GM19397 (cell line): Measurements from ENCODE around the gene NFE2L3.
"Not testable (repeated sequence)": the region's sequence is repeated elsewhere in the genome, so short reads cannot be mapped to it uniquely, and the experiment has no call there.

Experiments
- ATAC-seq: cut with Tn5 transposase; IDR thresholded peaks from one replicate; pipeline ENCODE4 v1.9.1; 2021; ENCODE audit warnings: mild to moderate bottlenecking, moderate library complexity; ENCODE audit not compliant: unreplicated experiment

The NFE2L3 gene

DNA sequence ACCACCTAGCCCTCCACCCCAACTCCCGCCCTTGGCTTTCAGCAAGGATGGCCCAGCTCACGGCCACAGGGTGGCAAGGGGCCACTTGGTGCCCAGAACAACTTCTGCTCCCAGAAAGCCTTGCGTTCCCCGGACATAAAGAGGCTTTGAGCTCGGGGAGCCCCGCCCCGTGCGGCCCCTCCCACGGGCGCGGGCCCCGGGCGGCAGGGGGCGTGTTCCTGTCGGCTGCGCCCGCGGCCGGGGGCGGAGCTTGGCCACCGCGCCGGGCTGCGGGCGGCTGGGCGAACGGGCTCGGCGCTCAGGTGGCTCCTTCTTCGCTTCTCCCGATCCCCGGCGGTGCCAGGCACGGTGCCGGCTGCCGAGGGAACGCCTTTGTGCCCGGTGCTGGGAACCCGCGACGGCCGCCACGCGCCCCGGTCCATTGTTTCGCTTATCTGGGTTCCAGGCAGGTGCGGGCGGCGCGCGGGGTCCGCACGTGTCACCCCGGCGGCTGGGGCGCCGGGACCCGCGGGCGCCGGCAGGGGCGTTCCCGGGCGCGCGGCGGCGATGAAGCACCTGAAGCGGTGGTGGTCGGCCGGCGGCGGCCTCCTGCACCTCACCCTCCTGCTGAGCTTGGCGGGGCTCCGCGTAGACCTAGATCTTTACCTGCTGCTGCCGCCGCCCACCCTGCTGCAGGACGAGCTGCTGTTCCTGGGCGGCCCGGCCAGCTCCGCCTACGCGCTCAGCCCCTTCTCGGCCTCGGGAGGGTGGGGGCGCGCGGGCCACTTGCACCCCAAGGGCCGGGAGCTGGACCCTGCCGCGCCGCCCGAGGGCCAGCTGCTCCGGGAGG is at the start of gene NFE2L3:
Gene NFE2L3 (plus strand): TSS at position 246 of the 829 bp plus-strand sequence. CDS start 301 bp downstream, at position 547.
- ATAC-seq, result peak; percentile 77

GRCh38 chr7:26103596-26103995 is 48.4 kb upstream of the NFE2L3 start:
- no peak for ATAC-seq

DNA sequence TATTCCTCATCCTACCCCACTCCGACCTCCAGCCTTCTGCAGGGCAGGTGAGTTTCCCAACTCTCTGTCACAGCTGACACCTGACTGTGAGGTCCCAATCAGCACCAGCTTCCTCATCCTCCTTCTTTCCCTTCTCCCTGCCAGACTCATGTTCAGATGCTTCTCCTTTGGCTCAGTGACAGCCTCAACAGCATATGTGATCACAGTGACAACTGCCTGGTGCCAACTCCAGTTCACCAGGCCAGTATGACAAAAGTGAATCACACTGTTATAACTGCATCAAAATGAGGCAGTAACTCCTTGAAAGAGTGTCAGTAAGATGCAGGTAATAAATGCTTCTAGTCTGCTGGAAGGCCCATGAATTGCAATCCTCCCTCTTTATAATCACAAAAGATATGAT is 46.8 kb upstream of the NFE2L3 start:
- ATAC-seq, result no peak

GRCh38 chr7:26105931-26106330 is 46.1 kb upstream of the NFE2L3 start:
- ATAC-seq, result no peak

- ATAC-seq, result no peak
Measured at GRCh38 chr7:26112203-26112740, 39.7 kb upstream of the NFE2L3 start.

- no peak for ATAC-seq
Measured at GRCh38 chr7:26115650-26116049, 36.3 kb upstream of the NFE2L3 start.

- no peak for ATAC-seq
Measured at GRCh38 chr7:26117142-26117807, 34.7 kb upstream of the NFE2L3 start.

DNA sequence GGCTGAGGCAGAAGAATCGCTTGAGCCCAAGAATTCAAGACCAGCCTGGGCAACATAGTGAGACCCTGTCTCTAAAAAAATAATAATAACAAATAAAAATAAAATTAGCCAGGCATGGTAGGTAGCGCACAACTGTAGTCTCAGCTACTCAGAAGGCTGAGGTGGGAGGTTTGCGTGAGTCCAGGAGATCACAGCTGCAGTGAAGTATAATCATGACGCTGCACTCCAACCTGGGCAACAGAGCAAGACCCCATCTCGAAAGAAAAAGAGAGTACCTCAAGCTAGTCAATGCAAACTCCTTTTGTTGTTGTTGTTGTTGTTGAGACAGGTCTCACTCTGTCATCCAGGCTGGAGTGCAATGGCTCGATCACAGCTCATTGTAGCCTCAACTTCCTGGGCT is 34.0 kb upstream of the NFE2L3 start:
- no peak for ATAC-seq

GRCh38 chr7:26122745-26123144 is 29.3 kb upstream of the NFE2L3 start:
- no peak for ATAC-seq

DNA sequence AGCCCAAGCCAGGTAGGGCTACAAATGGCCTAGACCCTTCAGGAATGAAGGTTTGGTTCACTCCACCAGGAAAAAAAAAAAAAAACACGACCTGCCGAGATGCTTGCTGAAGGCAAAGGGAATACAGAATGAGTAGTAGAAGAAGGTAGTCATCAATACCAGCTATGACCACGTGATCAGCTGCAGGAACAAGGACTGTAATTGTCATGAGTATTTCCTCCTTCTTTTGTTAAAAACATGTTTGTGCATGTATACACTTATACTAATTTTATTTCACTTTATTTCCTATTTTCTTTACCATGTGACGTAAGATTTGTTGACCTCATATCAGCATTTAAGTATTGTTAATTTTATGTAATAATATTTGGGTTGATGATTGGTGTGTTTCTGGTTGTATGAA is 27.2 kb upstream of the NFE2L3 start:
- ATAC-seq, result not testable (repeated sequence)

DNA sequence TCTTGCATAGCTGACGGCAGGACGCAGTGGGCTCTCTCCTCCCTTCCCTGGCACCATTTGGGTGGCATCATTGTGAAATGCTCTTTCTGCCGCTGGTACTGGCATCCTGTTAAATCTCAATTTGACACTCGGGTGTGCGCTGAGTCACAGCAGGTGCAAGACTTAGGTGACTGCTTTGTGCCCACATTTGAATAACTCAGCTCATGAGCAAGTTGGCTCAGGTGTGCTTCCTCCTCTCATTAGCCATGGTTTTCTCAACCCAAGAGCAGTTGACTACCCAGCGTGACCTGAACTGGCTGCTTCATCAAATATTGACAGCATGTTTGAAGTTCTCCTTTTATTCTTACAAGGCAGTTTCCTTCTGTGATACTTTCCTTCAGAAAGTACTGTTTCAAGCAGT is 24.6 kb upstream of the NFE2L3 start:
- ATAC-seq, result no peak

DNA sequence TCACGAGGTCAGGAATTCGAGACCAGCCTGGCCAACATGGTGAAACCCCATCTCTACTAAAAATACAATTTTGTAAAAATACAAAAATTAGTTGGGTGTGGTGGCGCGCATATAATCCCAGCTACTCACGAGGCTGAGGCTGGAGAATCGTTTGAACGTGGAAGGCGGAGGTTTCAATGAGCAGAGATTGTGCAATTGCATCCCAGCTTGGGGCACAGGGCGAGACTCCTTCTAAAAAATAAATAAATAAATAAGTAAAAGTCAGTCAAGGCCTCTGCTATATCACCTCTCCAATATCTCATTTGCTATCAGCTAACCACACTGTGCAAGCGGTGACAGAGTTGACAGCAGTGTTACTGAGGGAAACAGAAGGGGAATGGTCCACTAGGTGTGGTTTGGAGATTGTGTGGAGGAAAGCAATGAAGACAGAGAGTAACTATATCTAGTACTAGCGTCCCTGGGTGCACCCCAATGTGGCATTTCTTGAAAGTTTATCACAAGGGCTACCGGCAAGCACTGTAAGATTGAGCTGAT is 20.9 kb upstream of the NFE2L3 start:
- ATAC-seq, result no peak

DNA sequence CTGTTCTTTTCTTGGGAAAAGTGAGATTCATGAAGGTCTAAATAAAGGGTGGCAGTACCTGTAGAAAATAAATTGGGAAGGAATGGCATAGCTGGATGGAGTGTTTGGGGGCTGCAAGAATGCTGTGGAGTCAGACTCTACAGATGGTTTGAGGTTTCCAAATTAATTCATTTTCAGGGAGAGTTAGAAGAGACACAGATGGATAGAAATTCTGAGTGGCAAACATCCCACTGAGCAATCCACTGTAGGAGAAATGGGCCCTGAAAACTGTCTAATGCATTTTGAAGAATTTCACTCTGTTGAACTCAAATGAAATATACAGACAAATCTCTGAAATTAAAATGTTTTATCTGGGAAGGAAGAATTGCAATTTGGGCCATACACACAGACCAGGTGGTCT is 16.9 kb upstream of the NFE2L3 start:
- no peak for ATAC-seq

DNA sequence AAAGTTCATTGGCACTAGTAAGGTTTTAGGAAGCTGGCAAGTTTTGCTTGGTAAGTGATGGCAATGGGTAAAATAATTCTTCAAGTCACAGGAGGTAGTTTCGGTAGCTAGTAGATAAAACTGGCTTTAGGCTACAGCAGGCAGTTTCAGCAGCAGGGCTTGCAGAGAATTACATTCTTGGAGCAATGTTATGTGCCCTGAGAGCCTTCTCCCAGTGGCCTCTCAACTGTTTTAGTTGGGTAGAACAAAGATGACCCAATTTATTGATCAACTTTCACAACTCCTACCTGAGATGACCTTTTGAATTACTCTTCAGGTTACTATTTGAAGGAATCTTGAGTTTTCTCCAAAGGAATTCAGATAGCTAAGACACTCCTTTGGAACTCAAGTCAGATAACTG is 16.4 kb upstream of the NFE2L3 start:
- no peak for ATAC-seq

- no peak for ATAC-seq
Measured at GRCh38 chr7:26136831-26137230, 15.2 kb upstream of the NFE2L3 start.

GRCh38 chr7:26140380-26140779 is 11.6 kb upstream of the NFE2L3 start:
- ATAC-seq, result no peak

GRCh38 chr7:26141077-26141476 is 10.9 kb upstream of the NFE2L3 start:
- ATAC-seq, result no peak

GRCh38 chr7:26143298-26144048 is 8.5 kb upstream of the NFE2L3 start:
- no peak for ATAC-seq

DNA sequence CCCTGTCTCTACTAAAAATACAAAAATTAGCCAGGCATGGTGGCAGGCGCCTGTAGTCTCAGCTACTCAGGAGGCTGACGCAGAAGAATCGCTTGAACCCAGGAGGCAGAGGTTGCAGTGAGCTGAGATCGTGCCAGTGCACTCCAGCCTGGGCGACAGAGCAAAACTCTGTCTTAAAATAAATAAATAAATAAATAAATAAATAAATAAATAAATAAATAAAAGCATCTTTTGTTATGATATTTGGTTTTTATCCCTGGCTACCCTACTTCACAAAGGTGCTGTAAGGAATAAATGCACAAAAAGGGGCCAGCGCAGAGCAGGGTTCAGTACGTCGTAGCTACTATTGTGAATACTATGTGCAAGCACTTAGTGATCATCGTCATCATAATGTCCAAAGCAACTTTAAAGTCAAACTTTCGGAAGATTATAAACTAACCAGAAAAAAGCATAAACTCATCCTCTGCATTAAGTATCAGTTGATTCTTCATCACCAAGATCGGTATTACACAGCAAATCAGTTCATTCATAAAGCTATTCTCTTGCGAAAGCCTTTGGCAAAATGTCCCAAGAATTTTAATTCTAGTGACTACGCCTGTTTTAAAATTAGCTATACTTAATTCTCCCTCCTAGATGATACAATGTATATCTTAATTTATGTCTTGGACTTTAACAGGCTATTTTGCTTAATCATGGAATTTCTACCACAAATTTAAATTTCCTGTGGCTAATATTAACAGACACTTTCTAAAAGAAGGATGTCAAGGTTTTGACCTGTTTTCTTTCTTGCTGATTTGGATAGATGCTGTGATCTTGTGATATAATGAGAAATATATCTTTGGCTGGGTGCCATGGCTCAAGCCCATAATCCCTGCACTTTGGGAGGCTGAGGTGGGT is 7.6 kb upstream of the NFE2L3 start:
- no peak for ATAC-seq

- no peak for ATAC-seq
Measured at GRCh38 chr7:26145238-26145637, 6.8 kb upstream of the NFE2L3 start.
